Left lung (tissue), 10 donors: ENCODE measurements around the gene EPHB1. TPM values are rescaled to one million over a fixed set of nuclear protein-coding genes. Genes with fewer than 3 reads are reported as not detected.
A peak's percentile ranks its signal among the peaks of the same experiment; 100 is the strongest.

Experiments
- ATAC-seq: fragments of 200-7000 bp; cut with Tn5 transposase; one replicate; pipeline ENCODE4 v1.9.1; 2020; ENCODE audit warnings: moderate library complexity
- DNase-seq, 4 donors: peaks; one replicate each; pipeline ENCODE4 v3.0.0-alpha.2; 2013 to 2020
- H3K27ac ChIP-seq, 2 donors: fragments of 200-600 bp; sonication (generic) in 1 of 2; one replicate each; pipeline versions ENCODE4 v1.5.0 to v1.8.0; 2020 to 2021
- H3K27me3 ChIP-seq, 2 donors: fragments of 200-600 bp; sonication (generic) in 1 of 2; one replicate each; pipeline versions ENCODE4 v1.5.0 to v1.8.0; 2020 to 2021
- H3K36me3 ChIP-seq, 2 donors: fragments of 200-600 bp; sonication (generic) in 1 of 2; one replicate each; pipeline versions ENCODE4 v1.5.0 to v1.8.0; 2020 to 2021
- H3K4me1 ChIP-seq, 2 donors: fragments of 200-600 bp; one replicate each; pipeline ENCODE4 v1.8.0; 2021
- H3K4me3 ChIP-seq, 2 donors: fragments of 200-600 bp; sonication (generic) in 1 of 2; one replicate each; pipeline versions ENCODE4 v1.5.0 to v1.8.0; 2020 to 2021; ENCODE audit warnings: mild to moderate bottlenecking in 1 of 2
- H3K9me3 ChIP-seq, 2 donors: fragments of 200-600 bp; sonication (generic) in 1 of 2; one replicate each; pipeline versions ENCODE4 v1.5.0 to v1.8.0; 2020 to 2021
- intact Hi-C, 2 donors: fragments of 100-400 bp; cut with DNase I; formaldehyde crosslinking; loops; one replicate each; pipeline versions ENCODE4 v1.11.2 to v1.14.2; 2022
- polyA plus RNA-seq, 6 donors: library from polyadenylated mRNA; unstranded; fragments of 120-200 nt; gene quantifications; one replicate each; pipeline ENCODE4 v1.2.1, GENCODE V29; 2013; ENCODE audit not compliant: insufficient read length in 6 of 6
- total RNA-seq, 2 donors: library from RNA; stranded (reverse); fragmentation: NEBNext Ultra II Directional; extraction: Animal tissue kit (Norgen Biotek cat#: 25700); gene quantifications; one replicate each; pipeline ENCODE4 v1.2.1, GENCODE V29; 2021
- TF ChIP-seq, protein P1 (sequence below), 2 donors: fragments of 200-600 bp; sonication (generic) in 1 of 2; IDR thresholded peaks; one replicate each; pipeline versions ENCODE4 v1.5.0 to v1.8.0; 2021; ENCODE audit warnings: antibody characterized with exemption in 2 of 2
- donor health status: DM: no; HTN: yes; CAD: no.
- donor health status: DM: no; HTN: no; CAD: no.

The EPHB1 gene
- total and polyA plus RNA-seq, 8 donors: 1.1 to 4.3 (median 2.7) TPM

GRCh38 chr3:134792700-134793099 lies 2.4 kb upstream of the EPHB1 start:
- no peak overlapping the region for H3K4me3 ChIP-seq
- H3K27ac ChIP-seq: no peak overlapping the region
- H3K4me1 ChIP-seq: peaks cover 14 to 27% of the 10 kb centered on the region in 2 donors
- no peaks in the 10 kb centered on the region for H3K36me3 ChIP-seq
- DNase-seq (no peak), ATAC-seq (no peak)
- H3K9me3 ChIP-seq: no peaks in the 10 kb centered on the region
- TF ChIP-seq, protein P1, sequence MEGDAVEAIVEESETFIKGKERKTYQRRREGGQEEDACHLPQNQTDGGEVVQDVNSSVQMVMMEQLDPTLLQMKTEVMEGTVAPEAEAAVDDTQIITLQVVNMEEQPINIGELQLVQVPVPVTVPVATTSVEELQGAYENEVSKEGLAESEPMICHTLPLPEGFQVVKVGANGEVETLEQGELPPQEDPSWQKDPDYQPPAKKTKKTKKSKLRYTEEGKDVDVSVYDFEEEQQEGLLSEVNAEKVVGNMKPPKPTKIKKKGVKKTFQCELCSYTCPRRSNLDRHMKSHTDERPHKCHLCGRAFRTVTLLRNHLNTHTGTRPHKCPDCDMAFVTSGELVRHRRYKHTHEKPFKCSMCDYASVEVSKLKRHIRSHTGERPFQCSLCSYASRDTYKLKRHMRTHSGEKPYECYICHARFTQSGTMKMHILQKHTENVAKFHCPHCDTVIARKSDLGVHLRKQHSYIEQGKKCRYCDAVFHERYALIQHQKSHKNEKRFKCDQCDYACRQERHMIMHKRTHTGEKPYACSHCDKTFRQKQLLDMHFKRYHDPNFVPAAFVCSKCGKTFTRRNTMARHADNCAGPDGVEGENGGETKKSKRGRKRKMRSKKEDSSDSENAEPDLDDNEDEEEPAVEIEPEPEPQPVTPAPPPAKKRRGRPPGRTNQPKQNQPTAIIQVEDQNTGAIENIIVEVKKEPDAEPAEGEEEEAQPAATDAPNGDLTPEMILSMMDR (IDR thresholded peaks at IDR 0.05): no peak
- intact Hi-C loops: no loop called here
- peaks cover 24 to 44% of the 10 kb centered on the region in 2 donors for H3K27me3 ChIP-seq

GRCh38 chr3:134793562-134793961 lies 1.5 kb upstream of the EPHB1 start:
- peaks cover 27 to 53% of the 10 kb centered on the region in 2 donors for H3K27me3 ChIP-seq
- DNase-seq (no peak), ATAC-seq (no peak)
- no peak overlapping the region for H3K4me3 ChIP-seq
- H3K4me1 ChIP-seq: peaks cover 14 to 27% of the 10 kb centered on the region in 2 donors
- H3K36me3 ChIP-seq: no peaks in the 10 kb centered on the region
- intact Hi-C loops: no loop called here
- TF ChIP-seq, protein P1 (IDR thresholded peaks at IDR 0.05): no peak
- H3K27ac ChIP-seq: no peak overlapping the region
- no peaks in the 10 kb centered on the region for H3K9me3 ChIP-seq

- Histone ChIP-seq H3K9me3 (no peaks in the 10 kb centered on the region), H3K27ac (no peak overlapping the region), H3K4me3 (no peak overlapping the region), H3K27me3 (peaks cover 27 to 61% of the 10 kb centered on the region in 2 donors), H3K36me3 (no peaks in the 10 kb centered on the region), H3K4me1 (peaks cover 14 to 27% of the 10 kb centered on the region in 2 donors)
- ATAC-seq (no peak), DNase-seq (no peak)
- TF ChIP-seq, protein P1 (IDR thresholded peaks at IDR 0.05): no peak
- intact Hi-C loops: no loop called here
These were observed 737 bp upstream of the EPHB1 start for GRCh38 chr3:134794323-134794722.

DNA sequence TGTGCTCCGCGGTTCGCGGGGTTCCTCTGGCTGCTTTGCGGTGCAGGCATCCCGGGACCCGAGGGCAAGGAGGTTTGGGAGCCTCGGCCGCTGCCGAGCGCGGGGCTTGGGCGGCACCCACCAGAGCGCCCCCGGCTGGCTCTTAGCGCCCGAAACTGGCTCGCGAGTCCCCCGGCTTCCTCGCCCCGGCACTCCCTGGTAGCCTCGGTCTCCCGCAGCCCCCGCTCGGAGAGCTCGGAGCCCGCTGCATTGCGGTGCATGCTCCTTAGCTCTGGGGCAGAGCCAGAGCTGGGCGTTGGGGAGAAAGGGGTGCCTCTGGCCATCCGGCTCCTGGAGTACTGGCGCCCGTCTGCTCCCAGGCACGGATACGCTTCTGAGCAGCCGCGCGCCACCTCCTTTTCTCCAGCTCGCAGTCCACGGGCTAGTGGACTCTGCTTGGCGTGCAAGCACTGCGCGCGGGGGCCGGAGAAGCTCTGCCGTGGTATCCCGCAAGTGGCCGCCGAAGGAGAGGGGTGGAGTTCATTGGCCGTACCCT lies 753 bp downstream of the EPHB1 start:
- TF ChIP-seq, protein P1 (IDR thresholded peaks at IDR 0.05): no peak
- Histone ChIP-seq H3K9me3 (no peaks in the 10 kb centered on the region), H3K4me1 (peaks cover 14 to 27% of the 10 kb centered on the region in 2 donors), H3K27me3 (peaks cover 27 to 71% of the 10 kb centered on the region in 2 donors), H3K27ac (no peak overlapping the region), H3K36me3 (no peaks in the 10 kb centered on the region), H3K4me3 (peak overlapping the region; percentile 29 to 40)
- DNase-seq: peak in 2 of 4 donors; percentile 15 to 83
- ATAC-seq: peak; percentile 14
- intact Hi-C loops: no loop called here

DNA sequence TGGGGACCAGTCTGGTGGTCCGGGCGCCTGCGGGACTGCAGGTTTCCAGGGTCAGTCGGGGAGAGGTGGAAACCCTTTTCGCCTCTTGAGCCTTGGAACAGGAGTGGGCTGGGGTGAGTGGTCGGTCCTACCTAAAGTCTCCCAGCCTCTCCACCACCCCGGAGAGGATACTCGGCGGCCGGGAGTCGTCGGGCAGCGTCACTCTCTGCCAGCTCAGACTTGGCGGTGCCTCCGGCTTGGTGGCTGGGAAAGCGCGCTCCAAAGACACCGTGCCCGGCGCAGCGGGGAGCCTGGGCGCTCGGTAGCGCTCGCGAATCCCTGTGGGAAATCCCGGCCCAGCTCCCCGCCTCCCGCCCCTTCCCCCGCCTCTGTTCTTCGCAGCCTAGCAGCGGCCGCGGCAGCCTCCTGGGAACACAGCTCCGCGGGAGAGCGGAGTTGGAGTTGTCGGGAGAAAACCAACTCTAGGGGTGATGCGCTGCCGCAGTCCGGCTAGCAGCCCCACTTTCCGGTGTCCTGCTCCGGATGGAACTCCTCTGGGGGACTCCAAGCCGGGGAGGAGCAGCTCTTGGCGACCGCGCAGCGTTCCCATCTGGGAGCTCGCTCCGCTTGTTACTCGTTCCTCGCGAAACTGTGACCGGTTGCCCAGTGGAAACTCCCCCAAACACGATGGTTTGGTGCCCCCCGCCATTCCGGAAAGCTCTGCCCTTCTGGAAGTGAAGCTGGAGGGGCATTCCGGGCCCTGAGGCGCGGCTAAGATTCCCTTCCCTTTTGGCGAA lies 1.4 kb downstream of the EPHB1 start:
- intact Hi-C loops: no loop called here
- no peaks in the 10 kb centered on the region for H3K9me3 ChIP-seq
- peaks cover 27 to 71% of the 10 kb centered on the region in 2 donors for H3K27me3 ChIP-seq
- no peaks in the 10 kb centered on the region for H3K36me3 ChIP-seq
- TF ChIP-seq, protein P1 (IDR thresholded peaks at IDR 0.05): no peak
- no peak for ATAC-seq
- no peak overlapping the region for H3K27ac ChIP-seq
- peak overlapping the region; percentile 5 to 40 for H3K4me3 ChIP-seq
- DNase-seq: peak in 1 of 4 donors; percentile 15
- peaks cover 14 to 27% of the 10 kb centered on the region in 2 donors for H3K4me1 ChIP-seq
